ENCODE results near the gene GLOD4.

Gene GLOD4

GRCh38 chr17:733743-734142 is 48.3 kb downstream of the GLOD4 start:
- DNase-seq, result no peak

GRCh38 chr17:732902-733720 is 49.0 kb downstream of the GLOD4 start:
- DNase-seq, result peak; percentile 26

- DNase-seq, result peak; percentile 44
Measured at GRCh38 chr17:732067-732901, 49.8 kb downstream of the GLOD4 start, which contains the start of gene TLCD3A. TLCD3A (plus strand) TSS chr17:732596; CDS start chr17:732648, 52 bp downstream.

GRCh38 chr17:731644-732066 is 50.4 kb downstream of the GLOD4 start:
- DNase-seq, result no peak

- DNase-seq, result no peak
Measured at GRCh38 chr17:728911-729310, 53.2 kb downstream of the GLOD4 start.

- no peak for DNase-seq
Measured at GRCh38 chr17:726271-726919, 55.7 kb downstream of the GLOD4 start.

- no peak for DNase-seq
Measured at GRCh38 chr17:725746-726145, 56.3 kb downstream of the GLOD4 start.

- DNase-seq, result no peak
Measured at GRCh38 chr17:725084-725483, 57.0 kb downstream of the GLOD4 start.

- DNase-seq, result no peak
Measured at GRCh38 chr17:721540-721937, 60.5 kb downstream of the GLOD4 start.

- no peak for DNase-seq
Measured at GRCh38 chr17:720706-721539, 61.2 kb downstream of the GLOD4 start.

GRCh38 chr17:718075-718474 is 64.0 kb downstream of the GLOD4 start:
- no peak for DNase-seq
